ENCODE results near the gene DDAH2. TPM values are rescaled to one million over a fixed set of nuclear protein-coding genes. Genes with fewer than 3 reads are reported as not detected.

Gene DDAH2
- total and polyA plus RNA-seq, 10 of the 15 experiments (the other 5 are each of a cell fraction or from before 2014, with no cell fraction given), result 0.35 to 9.9 (median 6.2) TPM

- TF ChIP-seq ELK1 (IDR thresholded peaks at IDR 0.05; ENCODE audit: low read depth, low read length) (0 out of 2 replicates have a peak, but pooled peaks have one; percentile 11), NRF1 (conservative IDR thresholded peaks at IDR 0.05; ENCODE audit: low read depth, low read length) (peak; percentile 71), CREM (IDR thresholded peaks at IDR 0.05; ENCODE audit: low read depth) (peak; percentile 32; the same call in 1 of the 2 replicates), BHLHE40 (IDR thresholded peaks at IDR 0.05; ENCODE audit: borderline replicate concordance in 1 of 2, low read depth in 2 of 2, low read length in 1 of 2) (peak; percentile 90 to 97), IKZF1 (conservative IDR thresholded peaks at IDR 0.05) (peak; percentile 74), NR2F1 (conservative IDR thresholded peaks at IDR 0.05) (peak; percentile 38; the same call in 1 of the 2 replicates), EED (IDR thresholded peaks at IDR 0.05; ENCODE audit: low read depth) (peak; percentile 72), NFYA (IDR thresholded peaks at IDR 0.05; ENCODE audit: borderline replicate concordance, low read depth, low read length) (peak; percentile 75; the same call in 1 of the 2 replicates), MYC (IDR thresholded peaks at IDR 0.05; ENCODE audit: insufficient read depth, insufficient read length, insufficient replicate concordance, low read length, severe bottlenecking) (peak; percentile 30), FOS (IDR thresholded peaks at IDR 0.05; ENCODE audit: borderline replicate concordance, extremely low read depth, insufficient read length) (peak; percentile 56), RB1 (IDR thresholded peaks at IDR 0.05; ENCODE audit: borderline replicate concordance) (peak; percentile 96; the same call in 1 of the 2 replicates), SREBF1 (IDR thresholded peaks at IDR 0.05; ENCODE audit: low read length) (no peak), ZSCAN29 (IDR thresholded peaks at IDR 0.05) (no peak), EZH2 (IDR thresholded peaks at IDR 0.05; ENCODE audit: borderline replicate concordance, control insufficient read depth, low read depth, low read length) (no peak), BMI1 (IDR thresholded peaks at IDR 0.05; ENCODE audit: borderline replicate concordance) (peak; percentile 87), SKIL (IDR thresholded peaks at IDR 0.05; ENCODE audit: low read depth, poor library complexity, severe bottlenecking) (no peak), IKZF2 (IDR thresholded peaks at IDR 0.05) (peak; percentile 48 to 68; a peak in 2 of 4 replicates), POLR2A (IDR thresholded peaks at IDR 0.05; ENCODE audit: low read depth, low read length) (peak; percentile 78), MAX (IDR thresholded peaks at IDR 0.05; ENCODE audit: low read depth, low read length) (peak; percentile 91), GATAD2B (conservative IDR thresholded peaks at IDR 0.05; ENCODE audit: low read depth) (peak; percentile 44; the same call in 1 of the 2 replicates), ZNF687 (IDR thresholded peaks at IDR 0.05) (peak; percentile 25; the same call in 1 of the 2 replicates), HDAC6 (IDR thresholded peaks at IDR 0.05; ENCODE audit: unreplicated experiment) (no peak), CHD2 (IDR thresholded peaks at IDR 0.05; ENCODE audit: borderline replicate concordance, low read depth, low read length) (peak; percentile 93)
These were observed 10.7 kb upstream of the DDAH2 start, which contains the start of gene MSH5 (continued) for GRCh38 chr6:31739639-31740396.
